ENCODE measurements around the gene KDM7A. TPM values are rescaled to one million over a fixed set of nuclear protein-coding genes. Genes with fewer than 3 reads are reported as not detected.

KDM7A gene
- total RNA-seq, 2 experiments from 2014 or later: 3.3 TPM

DNA sequence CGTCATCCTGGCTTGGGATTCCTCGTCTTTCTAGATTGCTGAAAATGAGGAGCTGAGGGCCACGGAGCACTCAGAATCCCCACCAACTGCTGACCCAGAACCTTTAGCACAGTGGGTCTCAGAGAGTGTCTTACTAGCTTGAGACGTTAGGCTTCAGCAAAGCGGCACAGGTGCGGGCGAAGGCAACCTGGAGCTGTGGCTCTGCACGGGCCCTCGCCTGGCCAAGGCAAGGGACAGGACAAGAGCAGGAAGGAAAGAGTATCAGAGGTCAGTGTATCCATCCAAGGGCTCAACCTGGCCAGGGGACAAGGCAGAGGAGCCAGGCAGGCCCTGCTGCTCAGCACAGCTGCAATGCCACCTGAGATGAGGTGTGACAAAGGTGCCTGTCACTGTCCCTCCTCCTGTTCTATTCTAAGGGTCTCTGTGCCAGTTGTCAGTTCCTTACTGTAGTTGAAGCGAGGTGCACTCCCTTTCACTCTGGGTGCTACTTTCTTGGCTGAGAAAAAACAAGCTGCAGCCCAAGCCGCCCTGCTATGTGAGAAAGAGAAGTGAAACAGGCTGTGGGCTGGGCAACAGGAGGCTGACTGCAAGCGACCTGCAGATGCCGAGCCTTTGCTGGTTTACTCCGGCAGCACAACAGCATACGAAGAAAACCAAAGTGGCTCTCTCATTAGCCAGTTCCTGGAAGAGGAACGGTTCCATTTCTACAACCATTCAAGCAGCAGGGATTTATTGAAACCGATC, 33.3 kb upstream of the KDM7A start:
- intact Hi-C loops (cut with micrococcal nuclease; ENCODE audit: unreplicated experiment): no loop called here
- peaks cover 29% of the 10 kb centered on the region for H3K4me1 ChIP-seq (ENCODE audit: insufficient read depth, low read length, poor library complexity, severe bottlenecking)
- peak overlapping the region; percentile 68 for H3K27ac ChIP-seq (ENCODE audit: low read depth, low read length, poor library complexity, severe bottlenecking)
- POLR2A ChIA-PET: interaction anchor here (1.0 kb wide), 1 partner anchor 19 kb away, joined by 3 read pairs; no protein-coding TSS in a partner anchor
- CTCF ChIA-PET (ENCODE audit: unreplicated experiment): no interaction called here
- H3K4me2 ChIP-seq (ENCODE audit: low read length): peak overlapping the region; percentile 76
- BruUV-seq (replicated peaks): no TSS peak
- no peaks in the 10 kb centered on the region for H3K9me3 ChIP-seq (ENCODE audit: low read length)
- no peaks in the 10 kb centered on the region for H3K36me3 ChIP-seq (ENCODE audit: insufficient read depth, low read length)
- peak; percentile 93 for DNase-seq (ENCODE audit: low spot score)
- TF ChIP-seq, protein P1, sequence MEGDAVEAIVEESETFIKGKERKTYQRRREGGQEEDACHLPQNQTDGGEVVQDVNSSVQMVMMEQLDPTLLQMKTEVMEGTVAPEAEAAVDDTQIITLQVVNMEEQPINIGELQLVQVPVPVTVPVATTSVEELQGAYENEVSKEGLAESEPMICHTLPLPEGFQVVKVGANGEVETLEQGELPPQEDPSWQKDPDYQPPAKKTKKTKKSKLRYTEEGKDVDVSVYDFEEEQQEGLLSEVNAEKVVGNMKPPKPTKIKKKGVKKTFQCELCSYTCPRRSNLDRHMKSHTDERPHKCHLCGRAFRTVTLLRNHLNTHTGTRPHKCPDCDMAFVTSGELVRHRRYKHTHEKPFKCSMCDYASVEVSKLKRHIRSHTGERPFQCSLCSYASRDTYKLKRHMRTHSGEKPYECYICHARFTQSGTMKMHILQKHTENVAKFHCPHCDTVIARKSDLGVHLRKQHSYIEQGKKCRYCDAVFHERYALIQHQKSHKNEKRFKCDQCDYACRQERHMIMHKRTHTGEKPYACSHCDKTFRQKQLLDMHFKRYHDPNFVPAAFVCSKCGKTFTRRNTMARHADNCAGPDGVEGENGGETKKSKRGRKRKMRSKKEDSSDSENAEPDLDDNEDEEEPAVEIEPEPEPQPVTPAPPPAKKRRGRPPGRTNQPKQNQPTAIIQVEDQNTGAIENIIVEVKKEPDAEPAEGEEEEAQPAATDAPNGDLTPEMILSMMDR (conservative IDR thresholded peaks at IDR 0.05; ENCODE audit: low read length): no peak
- no peak for TF ChIP-seq EZH2phosphoT487 (IDR thresholded peaks at IDR 0.05; ENCODE audit: borderline replicate concordance, low read depth, low read length)
- no peaks in the 10 kb centered on the region for H4K20me1 ChIP-seq (ENCODE audit: insufficient read depth, low read length)
- H2AFZ ChIP-seq (ENCODE audit: low read length): peak overlapping the region; percentile 79; the same call in 1 of the 2 replicates
- no peaks in the 10 kb centered on the region for H3K79me2 ChIP-seq (ENCODE audit: insufficient read depth, low read depth, low read length)
- no peaks in the 10 kb centered on the region for H3K9me2 ChIP-seq (ENCODE audit: insufficient read depth, low read length)
- H3K4me3 ChIP-seq (ENCODE audit: low read depth, low read length, poor library complexity, severe bottlenecking): peak overlapping the region; percentile 49

GRCh38 chr7:140206616-140207389, 30.0 kb upstream of the KDM7A start:
- Histone ChIP-seq H2AFZ (ENCODE audit: low read length) (no peak overlapping the region), H3K4me3 (ENCODE audit: low read depth, low read length, poor library complexity, severe bottlenecking) (no peak overlapping the region), H3K36me3 (ENCODE audit: insufficient read depth, low read length) (no peaks in the 10 kb centered on the region), H3K4me1 (ENCODE audit: insufficient read depth, low read length, poor library complexity, severe bottlenecking) (peaks cover 25% of the 10 kb centered on the region), H3K4me2 (ENCODE audit: low read length) (no peak overlapping the region), H3K9me3 (ENCODE audit: low read length) (peaks cover 11% of the 10 kb centered on the region), H3K27ac (ENCODE audit: low read depth, low read length, poor library complexity, severe bottlenecking) (no peak overlapping the region), H3K79me2 (ENCODE audit: insufficient read depth, low read depth, low read length) (no peaks in the 10 kb centered on the region), H4K20me1 (ENCODE audit: insufficient read depth, low read length) (no peaks in the 10 kb centered on the region), H3K9me2 (ENCODE audit: insufficient read depth, low read length) (no peaks in the 10 kb centered on the region)
- intact Hi-C loops (cut with micrococcal nuclease; ENCODE audit: unreplicated experiment): no loop called here
- ChIA-PET POLR2A (interaction anchor here (1.0 to 1.7 kb wide), 2 partner anchors 14 to 44 kb away, joined by 3 to 4 read pairs; no protein-coding TSS in a partner anchor), CTCF (ENCODE audit: unreplicated experiment) (no interaction called here)
- TF ChIP-seq EZH2phosphoT487 (IDR thresholded peaks at IDR 0.05; ENCODE audit: borderline replicate concordance, low read depth, low read length): no peak
- TF ChIP-seq, protein P1 (conservative IDR thresholded peaks at IDR 0.05; ENCODE audit: low read length): no peak
- DNase-seq (ENCODE audit: low spot score): no peak
- BruUV-seq (replicated peaks): no TSS peak

All from OCI-LY7 (cell line).